GM23338 (cell line): Measurements from ENCODE around the gene DTYMK.

Source experiments
- CREB1 ChIP-seq: fragments of 250-450 bp; sonication (Bioruptor Pico); IDR thresholded peaks from 2 replicates; pipeline ENCODE4 v1.5.0; 2020; ENCODE audit warnings: low read depth, mild to moderate bottlenecking, moderate library complexity
- EZH2 ChIP-seq: fragments of 200-600 bp; sonication (generic); IDR thresholded peaks from one replicate; pipeline ENCODE4 v1.8.0; 2017; ENCODE audit warnings: antibody characterized with exemption, mild to moderate bottlenecking, low read depth; ENCODE audit not compliant: unreplicated experiment
- EZH2phosphoT487 ChIP-seq: fragments of 200-600 bp; sonication (generic); IDR thresholded peaks from one replicate; pipeline ENCODE4 v1.8.1; 2018; ENCODE audit warnings: antibody characterized with exemption; ENCODE audit not compliant: unreplicated experiment
- JUNB ChIP-seq: IDR thresholded peaks from one replicate; pipeline ENCODE4 v1.6.1; 2016; ENCODE audit warnings: antibody characterized with exemption; ENCODE audit not compliant: unreplicated experiment
- NANOG ChIP-seq: IDR thresholded peaks from 2 replicates; pipeline ENCODE4 v1.6.1; 2016; ENCODE audit warnings: antibody characterized with exemption, borderline replicate concordance
- POLR2AphosphoS5 ChIP-seq: IDR thresholded peaks from 2 replicates; pipeline ENCODE4 v1.6.1; 2016; ENCODE audit warnings: antibody characterized with exemption, low read depth
- STAT1 ChIP-seq: IDR thresholded peaks from one replicate; pipeline ENCODE4 v1.6.1; 2016; ENCODE audit warnings: antibody characterized with exemption; ENCODE audit not compliant: unreplicated experiment
- ZNF114 ChIP-seq: fragments of 250-450 bp; sonication (Bioruptor Pico); IDR thresholded peaks from 2 replicates; pipeline ENCODE4 v1.5.0; 2020; ENCODE audit warnings: mild to moderate bottlenecking, moderate library complexity
- ZNF331 ChIP-seq: fragments of 250-450 bp; sonication (Bioruptor Pico); IDR thresholded peaks from 2 replicates; pipeline ENCODE4 v1.5.0; 2020; ENCODE audit warnings: low read depth, mild to moderate bottlenecking, moderate library complexity
- TF ChIP-seq, protein P1 (sequence below), 2 experiments: fragments of 200-600 bp in 1 of 2; sonication (generic) in 1 of 2; conservative IDR thresholded peaks; 2 replicates each; pipeline versions ENCODE4 v1.5.1 to v1.6.1; 2016 to 2017; ENCODE audit warnings: antibody characterized with exemption in 2 of 2, low read depth in 2 of 2, mild to moderate bottlenecking in 2 of 2, moderate library complexity in 1 of 2
- TF ChIP-seq, protein P2 (sequence below): IDR thresholded peaks from one replicate; pipeline ENCODE4 v1.6.1; 2018; ENCODE audit warnings: antibody characterized with exemption; ENCODE audit not compliant: unreplicated experiment
- TF ChIP-seq, protein P3 (sequence below): IDR thresholded peaks from 2 replicates; pipeline ENCODE4 v1.6.1; 2016; ENCODE audit warnings: antibody characterized with exemption

DNA sequence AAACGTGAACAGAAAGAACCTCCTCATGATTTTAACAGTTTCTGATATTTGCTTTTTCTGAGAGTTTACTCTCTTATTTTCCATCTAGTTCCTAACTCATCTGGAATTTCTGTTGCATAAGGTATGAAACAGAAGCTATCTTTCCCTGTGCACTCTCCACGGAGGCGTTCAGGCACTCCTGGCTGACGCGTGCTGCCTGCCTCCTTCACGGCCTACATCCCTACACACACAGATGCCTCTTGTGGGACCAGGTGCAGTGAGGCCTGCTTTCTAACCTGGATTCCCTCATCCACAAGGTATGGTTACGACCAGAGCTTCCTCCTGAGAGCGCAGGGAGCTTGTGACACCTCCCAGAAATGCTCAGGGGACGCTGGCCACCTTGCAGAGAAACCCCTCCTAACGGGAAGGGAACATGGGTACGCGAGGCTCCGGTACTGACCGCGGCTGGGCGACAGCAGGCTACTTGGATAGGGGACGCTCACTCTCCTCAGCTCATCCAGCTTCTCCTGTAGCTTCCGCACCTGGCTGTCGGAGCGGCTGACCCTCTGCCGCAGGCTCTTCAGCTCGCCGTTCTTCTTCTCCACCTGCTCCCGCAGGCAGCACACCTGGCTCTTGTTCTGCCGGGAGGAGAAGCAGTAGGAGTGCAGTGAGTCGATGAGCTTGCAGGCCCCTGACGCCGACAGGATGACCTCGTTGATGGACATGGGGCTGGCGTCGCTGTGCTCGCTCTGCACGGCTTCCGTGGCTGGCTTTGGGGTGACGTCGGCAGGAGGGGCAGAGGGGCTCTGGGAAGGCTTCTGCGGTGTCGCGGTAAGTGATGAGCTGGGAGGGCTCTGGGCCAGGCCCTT lies 53.9 kb downstream of the DTYMK start:
- TF ChIP-seq, protein P1, sequence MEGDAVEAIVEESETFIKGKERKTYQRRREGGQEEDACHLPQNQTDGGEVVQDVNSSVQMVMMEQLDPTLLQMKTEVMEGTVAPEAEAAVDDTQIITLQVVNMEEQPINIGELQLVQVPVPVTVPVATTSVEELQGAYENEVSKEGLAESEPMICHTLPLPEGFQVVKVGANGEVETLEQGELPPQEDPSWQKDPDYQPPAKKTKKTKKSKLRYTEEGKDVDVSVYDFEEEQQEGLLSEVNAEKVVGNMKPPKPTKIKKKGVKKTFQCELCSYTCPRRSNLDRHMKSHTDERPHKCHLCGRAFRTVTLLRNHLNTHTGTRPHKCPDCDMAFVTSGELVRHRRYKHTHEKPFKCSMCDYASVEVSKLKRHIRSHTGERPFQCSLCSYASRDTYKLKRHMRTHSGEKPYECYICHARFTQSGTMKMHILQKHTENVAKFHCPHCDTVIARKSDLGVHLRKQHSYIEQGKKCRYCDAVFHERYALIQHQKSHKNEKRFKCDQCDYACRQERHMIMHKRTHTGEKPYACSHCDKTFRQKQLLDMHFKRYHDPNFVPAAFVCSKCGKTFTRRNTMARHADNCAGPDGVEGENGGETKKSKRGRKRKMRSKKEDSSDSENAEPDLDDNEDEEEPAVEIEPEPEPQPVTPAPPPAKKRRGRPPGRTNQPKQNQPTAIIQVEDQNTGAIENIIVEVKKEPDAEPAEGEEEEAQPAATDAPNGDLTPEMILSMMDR (conservative IDR thresholded peaks at IDR 0.05; ENCODE audit: low read depth in 2 of 2) = no peak
- no peak for TF ChIP-seq EZH2
- no peak for TF ChIP-seq JUNB
- TF ChIP-seq, protein P2, sequence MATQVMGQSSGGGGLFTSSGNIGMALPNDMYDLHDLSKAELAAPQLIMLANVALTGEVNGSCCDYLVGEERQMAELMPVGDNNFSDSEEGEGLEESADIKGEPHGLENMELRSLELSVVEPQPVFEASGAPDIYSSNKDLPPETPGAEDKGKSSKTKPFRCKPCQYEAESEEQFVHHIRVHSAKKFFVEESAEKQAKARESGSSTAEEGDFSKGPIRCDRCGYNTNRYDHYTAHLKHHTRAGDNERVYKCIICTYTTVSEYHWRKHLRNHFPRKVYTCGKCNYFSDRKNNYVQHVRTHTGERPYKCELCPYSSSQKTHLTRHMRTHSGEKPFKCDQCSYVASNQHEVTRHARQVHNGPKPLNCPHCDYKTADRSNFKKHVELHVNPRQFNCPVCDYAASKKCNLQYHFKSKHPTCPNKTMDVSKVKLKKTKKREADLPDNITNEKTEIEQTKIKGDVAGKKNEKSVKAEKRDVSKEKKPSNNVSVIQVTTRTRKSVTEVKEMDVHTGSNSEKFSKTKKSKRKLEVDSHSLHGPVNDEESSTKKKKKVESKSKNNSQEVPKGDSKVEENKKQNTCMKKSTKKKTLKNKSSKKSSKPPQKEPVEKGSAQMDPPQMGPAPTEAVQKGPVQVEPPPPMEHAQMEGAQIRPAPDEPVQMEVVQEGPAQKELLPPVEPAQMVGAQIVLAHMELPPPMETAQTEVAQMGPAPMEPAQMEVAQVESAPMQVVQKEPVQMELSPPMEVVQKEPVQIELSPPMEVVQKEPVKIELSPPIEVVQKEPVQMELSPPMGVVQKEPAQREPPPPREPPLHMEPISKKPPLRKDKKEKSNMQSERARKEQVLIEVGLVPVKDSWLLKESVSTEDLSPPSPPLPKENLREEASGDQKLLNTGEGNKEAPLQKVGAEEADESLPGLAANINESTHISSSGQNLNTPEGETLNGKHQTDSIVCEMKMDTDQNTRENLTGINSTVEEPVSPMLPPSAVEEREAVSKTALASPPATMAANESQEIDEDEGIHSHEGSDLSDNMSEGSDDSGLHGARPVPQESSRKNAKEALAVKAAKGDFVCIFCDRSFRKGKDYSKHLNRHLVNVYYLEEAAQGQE = no peak
- TF ChIP-seq POLR2AphosphoS5 = no peak
- no peak for TF ChIP-seq EZH2phosphoT487
- no peak for TF ChIP-seq CREB1
- TF ChIP-seq, protein P3, sequence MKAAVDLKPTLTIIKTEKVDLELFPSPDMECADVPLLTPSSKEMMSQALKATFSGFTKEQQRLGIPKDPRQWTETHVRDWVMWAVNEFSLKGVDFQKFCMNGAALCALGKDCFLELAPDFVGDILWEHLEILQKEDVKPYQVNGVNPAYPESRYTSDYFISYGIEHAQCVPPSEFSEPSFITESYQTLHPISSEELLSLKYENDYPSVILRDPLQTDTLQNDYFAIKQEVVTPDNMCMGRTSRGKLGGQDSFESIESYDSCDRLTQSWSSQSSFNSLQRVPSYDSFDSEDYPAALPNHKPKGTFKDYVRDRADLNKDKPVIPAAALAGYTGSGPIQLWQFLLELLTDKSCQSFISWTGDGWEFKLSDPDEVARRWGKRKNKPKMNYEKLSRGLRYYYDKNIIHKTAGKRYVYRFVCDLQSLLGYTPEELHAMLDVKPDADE = no peak
- no peak for TF ChIP-seq STAT1
- no peak for TF ChIP-seq NANOG
- no peak for TF ChIP-seq ZNF331 (CRISPR knock-in tag)
- TF ChIP-seq ZNF114 = no peak
